GM19035 (cell line): ENCODE data around the gene HAPSTR1.

Experiments used
- ATAC-seq: cut with Tn5 transposase; IDR thresholded peaks from one replicate; pipeline ENCODE4 v1.9.1; 2021; ENCODE audit not compliant: unreplicated experiment

HAPSTR1 gene

DNA sequence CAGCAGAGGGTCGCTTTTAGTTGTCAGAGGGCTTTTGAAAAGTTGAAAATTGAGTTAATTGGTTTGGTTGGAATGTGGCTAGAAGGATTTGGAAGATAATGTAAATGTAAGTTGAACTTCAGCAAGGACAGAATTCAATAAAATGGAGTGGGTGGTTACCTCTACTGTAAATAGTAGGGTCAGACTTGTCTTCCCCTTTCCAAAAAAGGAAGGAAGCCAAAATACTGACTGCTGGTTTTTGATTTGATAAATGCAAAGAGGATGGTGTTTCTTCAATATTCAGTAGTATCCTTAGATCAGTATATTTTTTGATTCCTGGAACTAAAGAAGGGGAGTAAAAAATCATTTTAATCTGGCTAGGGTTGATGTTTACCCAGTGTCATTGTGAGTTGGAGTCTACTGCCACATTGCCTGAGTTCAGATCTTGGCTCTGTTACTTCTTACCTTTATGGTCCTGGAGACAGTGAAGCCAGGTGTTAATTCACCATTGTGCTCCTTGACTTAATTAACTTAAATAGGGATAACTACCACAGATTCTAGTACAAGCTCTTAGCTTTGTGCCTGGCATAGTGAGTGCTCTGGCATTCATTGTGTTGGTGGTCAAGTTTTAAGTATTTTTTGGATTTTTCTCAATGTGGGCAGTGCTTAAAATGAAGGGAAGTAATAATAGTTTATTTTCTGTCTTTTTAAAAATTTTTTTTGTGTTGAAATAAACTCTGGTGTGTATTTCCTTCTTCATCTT, 4.4 kb downstream of the HAPSTR1 start:
- no peak for ATAC-seq

- ATAC-seq = no peak
Measured at GRCh38 chr16:9096416-9096952, 5.0 kb downstream of the HAPSTR1 start.

GRCh38 chr16:9097266-9098219, 6.1 kb downstream of the HAPSTR1 start:
- no peak for ATAC-seq

DNA sequence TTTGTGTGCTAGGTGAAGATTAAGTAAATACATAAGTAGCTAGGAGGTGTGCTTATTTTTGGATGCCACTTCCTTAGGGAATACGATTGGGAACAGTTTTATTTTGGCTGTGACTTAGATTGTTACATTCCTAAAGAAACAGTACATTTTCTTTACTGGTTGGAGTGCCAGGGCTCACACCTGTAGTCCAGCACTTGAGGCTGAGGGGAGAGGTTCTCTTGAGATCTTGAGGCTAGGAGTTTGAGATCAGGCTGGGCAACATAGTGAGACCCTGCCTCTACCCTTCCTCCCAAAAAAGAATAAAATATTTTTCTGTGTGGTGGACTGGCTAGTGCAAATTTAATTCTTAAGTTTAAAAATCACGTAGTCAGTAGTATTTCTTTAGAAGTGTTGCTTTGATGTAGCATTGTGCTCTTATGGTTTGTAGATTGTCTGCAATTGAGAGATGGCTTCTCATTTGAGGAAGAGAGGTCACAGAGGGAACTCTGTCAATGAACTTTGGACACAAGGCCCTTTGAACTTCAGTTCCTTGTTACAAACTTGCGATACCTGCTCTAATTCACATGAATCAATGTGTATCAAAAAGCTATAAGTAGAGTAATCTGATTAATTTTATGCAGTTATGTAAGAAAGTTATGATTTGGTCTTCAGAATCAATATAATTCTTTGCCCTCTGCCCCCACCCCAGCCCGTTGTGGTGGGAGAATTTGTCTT, 7.1 kb downstream of the HAPSTR1 start:
- ATAC-seq = no peak

GRCh38 chr16:9099131-9099625, 7.7 kb downstream of the HAPSTR1 start:
- ATAC-seq = no peak

DNA sequence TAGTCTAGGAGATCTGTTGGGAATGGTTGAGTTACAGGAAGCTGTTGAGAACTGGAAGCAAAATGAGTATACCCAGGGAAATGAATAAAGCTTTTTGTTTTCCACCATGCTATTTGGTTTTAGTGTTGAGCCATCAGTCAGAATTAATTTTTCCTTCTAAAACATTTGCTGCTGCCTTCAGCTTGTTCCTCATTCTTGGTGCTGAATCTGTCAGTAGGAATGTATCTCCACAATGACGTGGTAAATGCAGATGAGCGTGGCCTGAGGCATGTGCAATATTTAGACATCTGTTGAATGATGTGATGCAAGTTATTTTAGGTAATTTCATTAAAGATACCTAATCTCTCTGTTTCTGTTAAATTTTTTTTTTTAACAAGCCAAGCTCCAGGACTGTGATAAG, 10.9 kb downstream of the HAPSTR1 start:
- ATAC-seq = no peak

DNA sequence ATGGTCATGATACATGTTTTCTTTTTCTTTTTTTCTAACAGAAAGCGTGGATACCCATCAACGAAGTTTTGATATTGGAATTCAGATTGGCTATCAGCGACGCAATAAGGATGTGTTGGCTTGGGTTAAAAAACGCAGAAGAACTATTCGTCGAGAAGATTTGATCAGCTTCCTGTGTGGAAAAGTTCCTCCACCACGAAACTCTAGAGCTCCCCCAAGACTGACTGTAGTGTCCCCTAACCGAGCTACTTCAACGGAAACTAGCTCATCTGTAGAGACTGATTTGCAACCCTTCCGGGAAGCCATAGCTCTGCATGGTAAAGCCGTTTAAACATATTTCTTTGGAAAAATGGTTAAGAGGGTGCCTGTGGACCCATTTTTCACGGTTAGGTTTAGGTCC, 11.5 kb downstream of the HAPSTR1 start:
- no peak for ATAC-seq

DNA sequence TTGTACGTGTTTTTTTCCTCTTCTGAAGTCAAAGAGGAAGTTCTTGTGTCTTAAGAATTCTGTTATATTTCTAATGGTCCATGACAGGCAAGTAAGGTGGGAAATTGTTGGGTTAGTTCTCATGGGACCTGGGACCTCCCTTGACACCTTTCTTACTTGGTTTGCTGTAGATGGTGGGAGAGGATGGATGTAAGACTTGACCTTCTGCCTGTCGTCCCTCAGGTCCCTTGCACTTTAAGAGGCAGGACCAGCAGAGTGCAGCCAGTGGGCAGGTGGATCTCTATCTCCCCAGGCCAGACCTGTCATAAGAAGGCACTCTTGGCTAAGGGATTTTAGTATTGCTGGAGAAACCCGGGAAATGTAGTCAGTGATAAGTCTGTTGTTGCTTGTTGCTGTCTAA, 12.1 kb downstream of the HAPSTR1 start:
- no peak for ATAC-seq

DNA sequence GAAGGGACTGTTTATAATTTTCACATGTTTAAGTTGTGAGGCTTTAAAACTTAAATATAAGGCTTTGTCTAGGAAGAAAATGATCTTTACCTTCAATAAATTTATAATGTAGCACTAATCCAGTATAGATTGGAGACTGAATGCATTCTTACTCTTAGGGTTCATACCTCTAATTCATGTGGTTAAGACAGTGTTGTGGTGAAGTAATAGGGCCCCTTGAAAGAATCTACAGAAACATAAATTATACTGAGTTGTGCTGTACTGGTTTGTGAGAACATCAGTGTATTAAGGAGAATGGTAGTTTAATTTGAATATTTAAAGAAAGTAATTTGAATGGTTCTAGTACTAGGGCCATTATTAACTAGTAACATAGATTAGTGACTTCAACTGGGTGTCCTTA, 13.7 kb downstream of the HAPSTR1 start:
- ATAC-seq = no peak

GRCh38 chr16:9107025-9107970, 15.9 kb downstream of the HAPSTR1 start:
- no peak for ATAC-seq

GRCh38 chr16:9109255-9109654, 17.8 kb downstream of the HAPSTR1 start:
- no peak for ATAC-seq

DNA sequence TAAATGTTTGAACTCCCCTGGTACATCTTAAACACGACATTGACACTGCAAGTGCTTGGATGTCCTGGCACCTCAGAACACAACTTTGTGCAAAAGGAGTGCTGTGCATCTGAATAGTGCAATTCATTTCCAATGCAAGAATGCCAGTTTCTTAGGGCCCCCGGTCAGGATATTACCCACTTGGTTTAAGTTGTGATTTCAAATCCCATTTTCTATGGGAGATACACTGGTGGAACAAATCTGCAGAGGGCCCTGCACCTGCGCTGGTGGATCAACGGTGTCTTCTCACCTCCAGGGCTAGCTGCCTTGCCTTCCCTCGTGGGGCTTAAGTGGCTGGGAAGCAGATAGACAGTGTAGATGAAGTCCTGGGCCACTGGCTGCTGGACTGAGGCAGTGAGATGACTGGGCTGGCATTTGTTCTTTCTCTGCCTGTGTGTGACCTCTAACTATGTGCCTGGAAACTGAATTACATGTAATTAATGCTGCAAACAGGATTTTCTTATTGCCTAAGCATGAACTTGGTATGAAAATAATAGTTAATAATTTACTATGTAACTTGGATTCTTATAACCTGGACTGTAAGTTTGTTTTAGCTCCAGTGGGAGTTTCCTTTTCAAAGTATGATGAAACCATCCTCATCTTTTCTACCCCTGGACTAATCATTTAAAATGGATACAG, 20.9 kb downstream of the HAPSTR1 start:
- no peak for ATAC-seq

DNA sequence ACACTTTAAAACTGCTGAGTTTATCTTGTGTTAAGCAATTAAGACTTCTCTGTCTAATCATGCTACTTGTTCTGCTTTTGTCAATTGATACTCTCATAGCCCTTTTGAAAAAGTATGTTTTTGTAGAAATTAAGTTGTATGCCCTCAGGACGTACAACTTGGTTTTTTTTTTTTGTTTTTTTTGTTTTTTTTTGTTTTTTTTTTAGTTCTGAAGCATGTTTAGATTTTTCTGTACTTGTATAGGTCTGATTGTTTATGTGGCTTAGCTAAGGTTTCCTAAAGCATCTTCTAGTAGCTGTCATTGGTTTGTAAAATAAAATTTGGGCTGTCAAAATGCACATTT, 21.4 kb downstream of the HAPSTR1 start:
- no peak for ATAC-seq

- no peak for ATAC-seq
Measured at GRCh38 chr16:9113707-9114106, 22.3 kb downstream of the HAPSTR1 start.

GRCh38 chr16:9114112-9114511, 22.7 kb downstream of the HAPSTR1 start:
- ATAC-seq = no peak

DNA sequence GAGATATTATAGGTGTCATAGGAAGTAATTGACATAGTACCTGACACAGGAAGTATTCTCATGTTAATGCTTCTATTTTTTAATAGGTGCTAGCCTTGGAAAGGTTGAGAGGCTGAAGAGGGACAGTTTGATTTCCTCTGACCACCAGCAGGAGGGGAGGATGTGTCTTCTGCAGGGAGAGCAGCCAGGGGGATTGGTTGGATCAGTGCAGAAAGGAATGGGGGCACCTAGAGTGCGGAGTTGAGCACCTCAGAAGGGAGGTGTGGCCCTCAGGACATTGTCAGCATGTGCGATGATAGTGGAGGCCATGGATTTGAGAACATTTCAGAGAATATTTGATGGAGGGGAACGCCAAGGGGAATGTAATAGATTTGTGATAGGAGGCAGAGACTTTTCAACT, 23.4 kb downstream of the HAPSTR1 start:
- ATAC-seq = no peak

DNA sequence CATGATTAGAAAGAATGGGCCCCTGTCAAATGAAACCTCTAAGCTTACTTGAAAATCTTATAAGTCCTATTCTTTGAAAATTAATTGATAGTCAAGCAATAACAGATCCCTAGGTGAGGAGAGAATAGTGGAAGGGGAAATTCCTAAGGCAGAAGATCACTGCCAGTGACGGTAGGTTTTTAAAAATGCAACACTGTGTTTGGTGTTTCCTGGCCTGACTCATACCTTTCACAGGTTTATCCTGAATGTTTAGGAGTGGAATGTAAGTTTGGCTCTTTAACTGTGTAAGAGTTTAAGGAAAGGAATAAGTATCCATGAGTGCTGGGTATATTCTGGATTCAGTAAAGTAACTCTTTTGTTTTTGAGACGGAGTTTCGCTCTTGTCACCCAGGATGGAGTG, 23.8 kb downstream of the HAPSTR1 start:
- ATAC-seq = no peak

GRCh38 chr16:9116141-9116540, 24.7 kb downstream of the HAPSTR1 start:
- ATAC-seq = no peak

- ATAC-seq = no peak
Measured at GRCh38 chr16:9118170-9118569, 26.7 kb downstream of the HAPSTR1 start.

DNA sequence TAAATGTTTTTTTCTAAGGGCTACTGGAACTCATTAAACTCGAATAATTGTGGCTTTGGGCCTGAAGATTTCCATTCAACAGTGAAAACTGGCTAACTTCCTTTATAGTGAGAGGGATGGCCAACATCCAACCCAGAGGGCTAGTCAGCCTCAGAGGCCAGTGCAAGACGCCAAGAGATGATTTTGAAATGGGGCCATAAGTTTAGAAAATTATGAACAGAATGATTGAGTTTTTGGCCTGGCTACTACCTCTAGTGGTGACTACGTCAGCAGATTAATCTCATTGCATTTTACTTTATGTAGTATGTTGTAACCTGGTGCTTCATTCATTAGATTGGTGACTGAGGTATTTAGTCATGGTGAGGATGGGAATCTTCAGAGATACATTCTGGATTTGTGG, 28.4 kb downstream of the HAPSTR1 start:
- no peak for ATAC-seq
